SJCRH30 (cell line): ENCODE data around the gene MYOF. TPM values are rescaled to one million over a fixed set of nuclear protein-coding genes. Genes with fewer than 3 reads are reported as not detected.

ENCODE experiments used
- DNase-seq, 2 experiments: peaks; one replicate each; pipeline ENCODE4 v3.0.0-alpha.2; 2015 to 2020
- H3K27ac ChIP-seq: fragments of 250-450 bp; sonication (Bioruptor Pico); 2 replicates; pipeline ENCODE4 v1.5.1; 2020; ENCODE audit warnings: mild to moderate bottlenecking, moderate library complexity
- H3K27me3 ChIP-seq: fragments of 250-450 bp; sonication (Bioruptor Pico); 2 replicates; pipeline ENCODE4 v1.5.1; 2020; ENCODE audit warnings: mild to moderate bottlenecking, moderate library complexity
- H3K36me3 ChIP-seq: fragments of 250-450 bp; sonication (Bioruptor Pico); 2 replicates; pipeline ENCODE4 v1.5.1; 2020; ENCODE audit warnings: mild to moderate bottlenecking, moderate library complexity
- H3K4me1 ChIP-seq: fragments of 250-450 bp; sonication (Bioruptor Pico); 2 replicates; pipeline ENCODE4 v1.5.1; 2020; ENCODE audit warnings: mild to moderate bottlenecking, moderate library complexity
- H3K4me3 ChIP-seq: fragments of 250-450 bp; sonication (Bioruptor Pico); 2 replicates; pipeline ENCODE4 v1.5.1; 2020; ENCODE audit warnings: mild to moderate bottlenecking, moderate library complexity
- H3K9me3 ChIP-seq: fragments of 250-450 bp; sonication (Bioruptor Pico); replicated peaks from 2 replicates; pipeline ENCODE4 v1.5.1; 2020; ENCODE audit warnings: mild to moderate bottlenecking, moderate library complexity
- total RNA-seq: library from RNA; depleted of rRNA; stranded (reverse); fragments of >200 nt; shearing (Covaris generic); gene quantifications from 2 replicates; pipeline ENCODE4 v1.2.3, GENCODE V29; 2014

Gene MYOF
- total RNA-seq, 1 experiment from 2014 or later: 4.2 TPM

GRCh38 chr10:93410697-93411348 lies 71.3 kb downstream of the MYOF start:
- Histone ChIP-seq H3K27me3 (no peaks in the 10 kb centered on the region), H3K4me3 (no peak overlapping the region), H3K36me3 (no peaks in the 10 kb centered on the region), H3K4me1 (no peaks in the 10 kb centered on the region), H3K27ac (no peak overlapping the region), H3K9me3 (no peaks in the 10 kb centered on the region)
- no peak for DNase-seq

- H3K4me3 ChIP-seq: no peak overlapping the region
- H3K4me1 ChIP-seq: peaks cover 3% of the 10 kb centered on the region; the same call in 1 of the 2 replicates
- H3K36me3 ChIP-seq: no peaks in the 10 kb centered on the region
- no peaks in the 10 kb centered on the region for H3K27me3 ChIP-seq
- H3K9me3 ChIP-seq: no peaks in the 10 kb centered on the region
- no peak for DNase-seq
- no peak overlapping the region for H3K27ac ChIP-seq
Observed at GRCh38 chr10:93408783-93409182, 73.4 kb downstream of the MYOF start.

GRCh38 chr10:93406364-93407145 lies 75.6 kb downstream of the MYOF start:
- DNase-seq: no peak
- no peaks in the 10 kb centered on the region for H3K27me3 ChIP-seq
- no peaks in the 10 kb centered on the region for H3K9me3 ChIP-seq
- no peaks in the 10 kb centered on the region for H3K36me3 ChIP-seq
- no peak overlapping the region for H3K4me3 ChIP-seq
- peaks cover 5% of the 10 kb centered on the region; the same call in 1 of the 2 replicates for H3K4me1 ChIP-seq
- H3K27ac ChIP-seq: no peak overlapping the region

- no peaks in the 10 kb centered on the region for H3K36me3 ChIP-seq
- H3K27me3 ChIP-seq: no peaks in the 10 kb centered on the region
- H3K4me3 ChIP-seq: no peak overlapping the region
- DNase-seq: no peak
- no peaks in the 10 kb centered on the region for H3K9me3 ChIP-seq
- no peak overlapping the region for H3K27ac ChIP-seq
- peaks cover 5% of the 10 kb centered on the region; the same call in 1 of the 2 replicates for H3K4me1 ChIP-seq
Observed at GRCh38 chr10:93404048-93404354, 78.1 kb downstream of the MYOF start.

GRCh38 chr10:93403152-93404047 lies 78.7 kb downstream of the MYOF start:
- DNase-seq: no peak
- Histone ChIP-seq H3K9me3 (no peaks in the 10 kb centered on the region), H3K4me1 (peaks cover 5% of the 10 kb centered on the region; the same call in 1 of the 2 replicates), H3K27me3 (no peaks in the 10 kb centered on the region), H3K4me3 (no peak overlapping the region), H3K27ac (no peak overlapping the region), H3K36me3 (no peaks in the 10 kb centered on the region)

GRCh38 chr10:93402192-93402591 lies 79.9 kb downstream of the MYOF start:
- Histone ChIP-seq H3K9me3 (no peaks in the 10 kb centered on the region), H3K36me3 (no peaks in the 10 kb centered on the region), H3K27me3 (no peaks in the 10 kb centered on the region), H3K27ac (no peak overlapping the region), H3K4me1 (peaks cover 5% of the 10 kb centered on the region; the same call in 1 of the 2 replicates), H3K4me3 (no peak overlapping the region)
- DNase-seq: no peak

GRCh38 chr10:93398528-93398927 lies 83.6 kb downstream of the MYOF start:
- no peak overlapping the region for H3K4me3 ChIP-seq
- no peaks in the 10 kb centered on the region for H3K27me3 ChIP-seq
- no peak overlapping the region for H3K27ac ChIP-seq
- no peaks in the 10 kb centered on the region for H3K9me3 ChIP-seq
- no peaks in the 10 kb centered on the region; the same call in 1 of the 2 replicates for H3K4me1 ChIP-seq
- no peak for DNase-seq
- no peaks in the 10 kb centered on the region for H3K36me3 ChIP-seq

- Histone ChIP-seq H3K4me1 (no peaks in the 10 kb centered on the region), H3K9me3 (no peaks in the 10 kb centered on the region), H3K27ac (no peak overlapping the region), H3K4me3 (no peak overlapping the region), H3K36me3 (no peaks in the 10 kb centered on the region), H3K27me3 (no peaks in the 10 kb centered on the region)
- DNase-seq: no peak
Observed at GRCh38 chr10:93397020-93397419, 85.1 kb downstream of the MYOF start.

GRCh38 chr10:93393211-93393610 lies 88.9 kb downstream of the MYOF start:
- DNase-seq: no peak
- Histone ChIP-seq H3K9me3 (no peaks in the 10 kb centered on the region), H3K4me3 (no peak overlapping the region), H3K27me3 (no peaks in the 10 kb centered on the region), H3K36me3 (no peaks in the 10 kb centered on the region), H3K4me1 (no peaks in the 10 kb centered on the region), H3K27ac (no peak overlapping the region)

GRCh38 chr10:93392121-93392520 lies 90.0 kb downstream of the MYOF start:
- H3K36me3 ChIP-seq: no peaks in the 10 kb centered on the region
- H3K4me1 ChIP-seq: no peaks in the 10 kb centered on the region
- no peaks in the 10 kb centered on the region for H3K9me3 ChIP-seq
- H3K27me3 ChIP-seq: no peaks in the 10 kb centered on the region
- H3K4me3 ChIP-seq: no peak overlapping the region
- no peak overlapping the region for H3K27ac ChIP-seq
- no peak for DNase-seq

GRCh38 chr10:93390306-93391090 lies 91.6 kb downstream of the MYOF start:
- Histone ChIP-seq H3K36me3 (no peaks in the 10 kb centered on the region), H3K4me1 (no peaks in the 10 kb centered on the region), H3K9me3 (no peaks in the 10 kb centered on the region), H3K27ac (no peak overlapping the region), H3K4me3 (no peak overlapping the region), H3K27me3 (no peaks in the 10 kb centered on the region)
- DNase-seq: no peak

- Histone ChIP-seq H3K27ac (no peak overlapping the region), H3K36me3 (no peaks in the 10 kb centered on the region), H3K9me3 (no peaks in the 10 kb centered on the region), H3K27me3 (no peaks in the 10 kb centered on the region), H3K4me3 (no peak overlapping the region), H3K4me1 (peaks cover 18% of the 10 kb centered on the region)
- DNase-seq: no peak
Observed at GRCh38 chr10:93386631-93387369, 95.3 kb downstream of the MYOF start.

GRCh38 chr10:93385345-93385744 lies 96.8 kb downstream of the MYOF start:
- peaks cover 23% of the 10 kb centered on the region for H3K4me1 ChIP-seq
- DNase-seq: no peak
- no peaks in the 10 kb centered on the region for H3K36me3 ChIP-seq
- no peak overlapping the region for H3K27ac ChIP-seq
- H3K9me3 ChIP-seq: no peaks in the 10 kb centered on the region
- no peaks in the 10 kb centered on the region for H3K27me3 ChIP-seq
- H3K4me3 ChIP-seq: no peak overlapping the region

GRCh38 chr10:93384006-93384405 lies 98.1 kb downstream of the MYOF start:
- Histone ChIP-seq H3K36me3 (no peaks in the 10 kb centered on the region), H3K27me3 (no peaks in the 10 kb centered on the region), H3K4me1 (peaks cover 23% of the 10 kb centered on the region), H3K4me3 (no peak overlapping the region), H3K27ac (peak overlapping the region; percentile 65), H3K9me3 (no peaks in the 10 kb centered on the region)
- DNase-seq: peak; percentile 75 to 84
